Measurements from ENCODE around the gene PDE4B.

GRCh38 chr1:65769636-65770035, 23.1 kb upstream of the PDE4B start:
- TF ChIP-seq EZH2 (IDR thresholded peaks at IDR 0.05; ENCODE audit: low read length, unreplicated experiment) (no peak), CTCF (conservative IDR thresholded peaks at IDR 0.05; ENCODE audit: low read depth, low read length) (no peak)

All from PC-3 (cell line).